K562 (cell line): ENCODE results near the gene CD34. TPM values are rescaled to one million over a fixed set of nuclear protein-coding genes. Genes with fewer than 3 reads are reported as not detected.

Experiments used
- ATF4 ChIP-seq: fragments of 450-650 bp; formaldehyde crosslinking; IDR thresholded peaks from 2 replicates; pipeline ENCODE4 v1.4.0; 2022; ENCODE audit warnings: mild to moderate bottlenecking, moderate library complexity
- BDP1 ChIP-seq: IDR thresholded peaks from 3 replicates; pipeline ENCODE4 v1.6.1; 2011; ENCODE audit not compliant: insufficient read length, insufficient read depth
- E4F1 ChIP-seq: fragments of 250-450 bp; sonication (Bioruptor Pico); IDR thresholded peaks from 2 replicates; pipeline ENCODE4 v1.5.0; 2021; ENCODE audit warnings: mild to moderate bottlenecking, borderline replicate concordance
- EGR1 ChIP-seq: fragments of 450-650 bp; conservative IDR thresholded peaks from 2 replicates; pipeline ENCODE4 v1.6.1; 2017; ENCODE audit warnings: mild to moderate bottlenecking
- EP300 ChIP-seq: IDR thresholded peaks from 2 replicates; pipeline ENCODE4 v1.6.1; 2012; ENCODE audit warnings: low read length, improper control_type of control experiment
- GATA2 ChIP-seq: sonication (generic); formaldehyde crosslinking; IDR thresholded peaks from 2 replicates; pipeline ENCODE4 v1.4.0; 2020; ENCODE audit warnings: mild to moderate bottlenecking, missing genetic modification reagents
- GMEB1 ChIP-seq: fragments of 250-450 bp; sonication (Bioruptor Pico); IDR thresholded peaks from 2 replicates; pipeline ENCODE4 v1.4.0; 2020; ENCODE audit warnings: mild to moderate bottlenecking
- IRF1 ChIP-seq: sonication (generic); formaldehyde crosslinking; IDR thresholded peaks from 2 replicates; pipeline ENCODE4 v1.8.0; 2022; ENCODE audit warnings: missing genetic modification reagents, mild to moderate bottlenecking, borderline replicate concordance
- MAX ChIP-seq: sonication (generic); formaldehyde crosslinking; IDR thresholded peaks from 2 replicates; pipeline ENCODE4 v1.9.0; 2022; ENCODE audit warnings: mild to moderate bottlenecking, missing genetic modification reagents
- RCOR1 ChIP-seq, 2 experiments: IDR thresholded peaks; 2 replicates each; pipeline ENCODE4 v1.6.1; 2012; ENCODE audit warnings: low read depth in 2 of 2, low read length in 2 of 2, borderline replicate concordance in 1 of 2, improper control_type of control experiment in 1 of 2
- SREBF1 ChIP-seq: fragments of 150-350 bp; IDR thresholded peaks from 2 replicates; pipeline ENCODE4 v1.6.1; 2014; ENCODE audit warnings: antibody characterized with exemption, low read depth, low read length, borderline replicate concordance
- UBTF ChIP-seq, 2 experiments: IDR thresholded peaks; 2 replicates each; pipeline ENCODE4 v1.6.1; 2012; ENCODE audit warnings: improper control_type of control experiment in 2 of 2, low read depth in 2 of 2, low read length in 2 of 2, borderline replicate concordance in 1 of 2
- ZBTB9 ChIP-seq: fragments of 450-650 bp; formaldehyde crosslinking; IDR thresholded peaks from 2 replicates; pipeline ENCODE4 v1.4.0; 2020; ENCODE audit warnings: mild to moderate bottlenecking, moderate library complexity
- ZNF57 ChIP-seq: fragments of 450-650 bp; formaldehyde crosslinking; IDR thresholded peaks from 2 replicates; pipeline ENCODE4 v1.4.0; 2020; ENCODE audit warnings: mild to moderate bottlenecking, moderate library complexity
- ZNF589 ChIP-seq: fragments of 200-800 bp; sonication (Bioruptor generic); IDR thresholded peaks from 2 replicates; pipeline ENCODE4 v1.6.1; 2016; ENCODE audit warnings: low read depth, missing genetic modification characterization, missing compliant biosample characterization
- polyA plus RNA-seq, 8 experiments: library from polyadenylated mRNA; depleted of rRNA in 4 of 8; stranded (reverse) in 5 of 8; unstranded in 3 of 8; fragments of >200 nt; fragmentation: Nextera tagmentation in 2 of 8; fragmentation: Illumina TruSeq in 1 of 8; extraction: Ambion mirVana in 2 of 8; extraction: Trizol in 1 of 8; gene quantifications; 2 replicates each; pipeline versions ENCODE4 v1.2.1 to v1.2.3, GENCODE V29; 2011 to 2014; ENCODE audit warnings: inconsistent platforms in 1 of 8, missing spikeins in 1 of 8
- total RNA-seq, 7 experiments: library from RNA; depleted of rRNA in 6 of 7; stranded (reverse); fragments of >200 nt in 6 of 7; fragmentation: Illumina TruSeq in 2 of 7; extraction: Trizol in 2 of 7; gene quantifications; 2 replicates each; pipeline versions ENCODE4 v1.2.1 to v1.2.3, GENCODE V29; 2011 to 2021; ENCODE audit warnings: low replicate concordance in 1 of 7

Gene CD34
- total and polyA plus RNA-seq, 9 of the 15 experiments (the other 6 are each of a cell fraction or from before 2014, with no cell fraction given): not detected

- TF ChIP-seq UBTF (IDR thresholded peaks at IDR 0.05; ENCODE audit: borderline replicate concordance in 1 of 2, low read depth in 2 of 2, low read length in 2 of 2) (peak; percentile 80 to 93), EGR1 (peak; percentile 31; the same call in 1 of the 2 replicates), GATA2 (CRISPR knock-in tag) (no peak), SREBF1 (no peak), RCOR1 (IDR thresholded peaks at IDR 0.05; ENCODE audit: borderline replicate concordance in 1 of 2, low read depth in 2 of 2, low read length in 2 of 2) (peak in 1 of 2 experiments; percentile 87; a peak in 2 of 4 replicates), ATF4 (CRISPR knock-in tag) (peak; percentile 17; the same call in 1 of the 2 replicates), EP300 (peak; percentile 29; the same call in 1 of the 2 replicates), BDP1 (no peak), E4F1 (no peak), MAX (CRISPR knock-in tag) (no peak), ZBTB9 (CRISPR knock-in tag) (peak; percentile 85), IRF1 (CRISPR knock-in tag) (no peak), GMEB1 (CRISPR knock-in tag) (peak; percentile 88), ZNF57 (no peak), ZNF589 (peak; percentile 53; the same call in 1 of the 2 replicates)
These were observed 41.9 kb downstream of the CD34 start (continued) for GRCh38 chr1:207868774-207869721.
